Peyer's patch (tissue), 4 donors: ENCODE measurements around the gene PDP2. TPM values are rescaled to one million over a fixed set of nuclear protein-coding genes. Genes with fewer than 3 reads are reported as not detected.

Experiments
- DNase-seq, 3 donors: peaks; one replicate each; pipeline ENCODE4 v3.0.0-alpha.2; 2017 to 2019
- H3K27ac ChIP-seq, 4 donors: fragments of 200-600 bp; sonication (generic); one replicate each; pipeline ENCODE4 v1.5.1; 2016 to 2019
- H3K27me3 ChIP-seq, 2 donors: fragments of 200-600 bp; sonication (generic); one replicate each; pipeline ENCODE4 v1.5.1; 2019
- H3K36me3 ChIP-seq, 3 donors: fragments of 200-600 bp; sonication (generic); one replicate each; pipeline ENCODE4 v1.5.1; 2016 to 2019
- H3K4me1 ChIP-seq, 4 donors: fragments of 200-600 bp; sonication (generic); one replicate each; pipeline ENCODE4 v1.5.1; 2016 to 2019
- H3K4me3 ChIP-seq, 4 donors: fragments of 200-600 bp; sonication (generic); 1 replicate in 3 of 4; 2 replicates in 1 of 4; pipeline ENCODE4 v1.5.1; 2016 to 2019; ENCODE audit warnings: mild to moderate bottlenecking in 1 of 4
- H3K9me3 ChIP-seq, 4 donors: fragments of 200-600 bp; sonication (generic); one replicate each; pipeline ENCODE4 v1.5.1; 2016 to 2019; ENCODE audit warnings: mild to moderate bottlenecking in 1 of 4
- CTCF ChIP-seq, 6 experiments: fragments of 450-650 bp in 4 of 6; fragments of 200-600 bp in 2 of 6; sonication (generic) in 1 of 6; IDR thresholded peaks; one replicate each; pipeline ENCODE4 v1.5.1; 2017 to 2019; ENCODE audit warnings: antibody characterized with exemption in 6 of 6, mild to moderate bottlenecking in 3 of 6, moderate library complexity in 1 of 6
- POLR2A ChIP-seq, 2 donors: fragments of 450-650 bp; IDR thresholded peaks; one replicate each; pipeline ENCODE4 v1.5.1; 2017; ENCODE audit warnings: antibody characterized with exemption in 2 of 2, mild to moderate bottlenecking in 2 of 2, moderate library complexity in 2 of 2
- total RNA-seq, 4 donors: library from RNA; depleted of rRNA; stranded (reverse); fragments of >200 nt; gene quantifications; one replicate each; pipeline ENCODE4 v1.1.0, GENCODE V29; 2016

The PDP2 gene
- total RNA-seq, 4 donors from 2014 or later, result 12.1 to 27.9 (median 15.3) TPM

DNA sequence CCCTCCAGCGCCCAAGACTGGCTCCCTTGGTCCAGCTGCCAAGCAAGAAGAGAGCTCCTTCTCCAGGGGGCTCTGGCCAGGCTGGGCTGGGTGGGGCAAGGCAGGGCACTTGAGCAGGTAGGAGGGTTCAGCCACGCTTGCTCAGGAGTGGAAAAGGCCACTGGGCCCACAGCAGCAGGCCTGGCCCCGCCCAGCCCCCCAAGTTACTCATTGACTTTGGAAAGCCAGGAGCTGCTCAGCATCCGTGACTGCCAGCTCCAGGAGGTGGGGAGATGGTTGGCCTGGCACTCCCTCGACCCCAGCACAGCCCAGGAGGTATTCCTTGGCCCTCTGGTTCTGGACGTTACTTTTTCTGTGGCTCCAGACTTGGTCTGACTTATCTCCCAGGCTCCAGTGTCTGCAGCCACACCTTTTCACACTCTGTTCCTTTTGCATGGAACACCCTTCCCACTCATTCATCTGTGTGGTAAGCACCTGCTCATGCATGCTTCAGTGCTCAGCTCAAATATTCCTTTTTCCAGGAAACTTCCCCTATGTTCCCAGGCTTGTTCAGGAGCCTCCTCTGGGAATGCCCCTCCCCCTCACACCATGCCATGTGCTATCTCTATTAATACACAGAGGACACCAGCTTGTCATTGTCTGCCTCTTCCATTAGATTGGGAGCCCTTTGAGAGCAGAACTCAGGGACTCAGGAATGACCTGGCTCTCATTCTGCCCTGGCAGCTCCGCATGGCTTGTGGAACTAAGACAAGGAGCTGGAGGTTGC is 38.7 kb downstream of the PDP2 start, which contains the start of gene CDH16:
CDH16 (minus strand) TSS at position 83 of the 766 bp plus-strand sequence. CDS start 820 bp downstream, outside the sequence.
- H3K27me3 ChIP-seq, result no peaks in the 10 kb centered on the region
- no peak within 1 kb of the TSS for H3K4me3 ChIP-seq
- no peaks in the 10 kb centered on the region for H3K36me3 ChIP-seq
- peak in 1 of 3 donors; percentile 64 for DNase-seq
- H3K4me1 ChIP-seq, result peaks cover 0 to 25% (median 0%) of the 10 kb centered on the region in 4 donors
- peak within 1 kb of the TSS in 2 of 4 donors; percentile 30 to 67 for H3K27ac ChIP-seq
- TF ChIP-seq CTCF (IDR thresholded peaks at IDR 0.05), result no peak
- H3K9me3 ChIP-seq, result no peaks in the 10 kb centered on the region

DNA sequence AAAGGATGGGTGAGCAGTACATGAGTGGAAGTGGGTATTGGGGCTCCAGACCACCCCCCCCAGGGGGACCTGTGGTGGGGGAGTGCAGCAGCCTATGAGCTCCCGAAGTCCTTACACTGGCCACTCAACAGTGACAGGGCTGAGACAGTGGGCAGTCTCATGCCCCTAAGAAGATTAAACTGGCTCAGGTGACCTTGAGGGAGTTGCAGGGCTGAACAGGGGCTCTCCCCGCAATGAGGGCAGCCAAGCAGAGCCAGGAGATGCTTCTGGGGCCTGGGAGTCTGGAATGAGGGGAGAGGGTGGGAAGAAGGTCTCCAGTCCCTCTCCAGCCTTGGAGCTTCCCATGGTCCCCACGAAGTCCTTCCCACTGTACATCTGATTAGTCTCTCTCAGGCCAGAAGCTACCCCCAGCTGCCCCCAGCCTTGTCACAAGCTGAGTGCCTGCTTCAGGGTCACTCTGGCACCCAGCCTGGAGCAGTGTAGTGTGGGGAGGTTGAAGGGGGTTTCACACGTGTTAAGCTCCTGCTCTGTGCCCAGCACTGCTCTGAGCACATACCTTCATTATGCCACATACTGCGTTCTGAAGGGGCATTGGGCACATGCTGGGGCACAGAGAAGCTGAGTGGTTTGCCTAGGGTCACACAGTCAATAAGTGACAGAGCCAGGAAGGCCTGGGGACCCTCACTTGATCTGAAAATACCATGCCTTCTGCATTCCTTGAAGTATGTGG is 39.4 kb downstream of the PDP2 start:
- peaks cover 0 to 31% (median 1%) of the 10 kb centered on the region in 4 donors for H3K4me1 ChIP-seq
- H3K27ac ChIP-seq, result peak overlapping the region in 2 of 4 donors; percentile 30 to 67
- H3K9me3 ChIP-seq, result no peaks in the 10 kb centered on the region

GRCh38 chr16:66920299-66920590 is 39.9 kb downstream of the PDP2 start:
- TF ChIP-seq CTCF (IDR thresholded peaks at IDR 0.05) (no peak), POLR2A (IDR thresholded peaks at IDR 0.05) (no peak)
- Histone ChIP-seq H3K27me3 (no peaks in the 10 kb centered on the region), H3K9me3 (no peaks in the 10 kb centered on the region), H3K4me1 (peaks cover 0 to 36% (median 5%) of the 10 kb centered on the region in 4 donors), H3K36me3 (no peaks in the 10 kb centered on the region), H3K27ac (no peak overlapping the region), H3K4me3 (no peak overlapping the region)
- DNase-seq, result no peak

More for the DNA sequence above, 39.4 kb downstream of the PDP2 start:
- DNase-seq, result no peak
- no peaks in the 10 kb centered on the region for H3K27me3 ChIP-seq
- no peak overlapping the region for H3K4me3 ChIP-seq
- no peaks in the 10 kb centered on the region for H3K36me3 ChIP-seq
- TF ChIP-seq CTCF (IDR thresholded peaks at IDR 0.05) (no peak), POLR2A (IDR thresholded peaks at IDR 0.05) (no peak)

DNA sequence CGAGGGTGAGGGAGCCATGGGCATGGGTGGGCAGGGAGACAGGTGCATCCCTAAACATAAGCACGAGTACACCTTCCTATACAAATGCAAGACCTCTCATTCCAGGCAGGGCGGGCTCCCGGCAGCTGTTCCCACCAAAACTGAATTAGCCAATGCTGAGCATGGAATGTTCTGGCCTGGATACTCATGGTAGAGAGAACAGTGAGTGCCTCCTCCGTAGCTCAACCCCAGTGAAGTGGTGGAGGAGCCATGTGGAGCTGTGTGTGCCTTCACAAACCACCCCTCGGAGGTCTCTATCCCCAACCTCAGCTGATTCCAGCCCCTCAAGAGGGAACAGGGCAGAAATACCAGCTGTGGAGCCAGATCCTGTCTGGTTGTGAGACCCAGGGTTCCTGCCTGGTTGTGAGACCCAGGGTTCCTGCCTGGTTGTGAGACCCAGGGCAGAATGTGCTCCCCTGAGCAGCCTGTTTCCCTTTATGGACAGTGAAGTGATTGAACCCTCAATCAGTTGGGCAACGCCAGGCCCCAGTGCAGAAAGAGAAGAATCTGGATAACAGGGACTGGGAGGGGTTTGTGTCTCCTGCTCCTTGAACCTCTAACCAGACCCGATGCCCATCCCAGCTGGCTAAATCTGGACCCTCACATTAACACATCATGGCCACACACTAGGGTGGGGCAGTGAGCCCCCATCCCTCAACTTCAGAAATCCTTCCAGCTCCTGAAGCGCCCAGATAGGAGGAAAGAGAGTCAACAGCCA is 40.8 kb downstream of the PDP2 start:
- H3K9me3 ChIP-seq, result no peaks in the 10 kb centered on the region
- no peaks in the 10 kb centered on the region for H3K27me3 ChIP-seq
- H3K27ac ChIP-seq, result peak overlapping the region in 1 of 4 donors; percentile 11
- no peaks in the 10 kb centered on the region for H3K36me3 ChIP-seq
- DNase-seq, result no peak
- no peak for TF ChIP-seq POLR2A (IDR thresholded peaks at IDR 0.05)
- TF ChIP-seq CTCF (IDR thresholded peaks at IDR 0.05), result no peak
- H3K4me3 ChIP-seq, result no peak overlapping the region
- H3K4me1 ChIP-seq, result peaks cover 0 to 40% (median 8%) of the 10 kb centered on the region in 4 donors

GRCh38 chr16:66921729-66922450 is 41.6 kb downstream of the PDP2 start:
- H3K9me3 ChIP-seq, result no peaks in the 10 kb centered on the region
- no peaks in the 10 kb centered on the region for H3K27me3 ChIP-seq
- H3K27ac ChIP-seq, result peak overlapping the region in 1 of 4 donors; percentile 11
- no peak for TF ChIP-seq CTCF (IDR thresholded peaks at IDR 0.05)
- no peak for TF ChIP-seq POLR2A (IDR thresholded peaks at IDR 0.05)
- DNase-seq, result no peak
- H3K36me3 ChIP-seq, result no peaks in the 10 kb centered on the region
- H3K4me1 ChIP-seq, result peaks cover 0 to 40% (median 8%) of the 10 kb centered on the region in 4 donors
- no peak overlapping the region for H3K4me3 ChIP-seq
